GM23338 (cell line): Measurements from ENCODE around the gene ABCB11.

Experiments
- CREB1 ChIP-seq: fragments of 250-450 bp; sonication (Bioruptor Pico); IDR thresholded peaks from 2 replicates; pipeline ENCODE4 v1.5.0; 2020; ENCODE audit warnings: low read depth, mild to moderate bottlenecking, moderate library complexity
- EZH2 ChIP-seq: fragments of 200-600 bp; sonication (generic); IDR thresholded peaks from one replicate; pipeline ENCODE4 v1.8.0; 2017; ENCODE audit warnings: antibody characterized with exemption, mild to moderate bottlenecking, low read depth; ENCODE audit not compliant: unreplicated experiment
- EZH2phosphoT487 ChIP-seq: fragments of 200-600 bp; sonication (generic); IDR thresholded peaks from one replicate; pipeline ENCODE4 v1.8.1; 2018; ENCODE audit warnings: antibody characterized with exemption; ENCODE audit not compliant: unreplicated experiment
- JUNB ChIP-seq: IDR thresholded peaks from one replicate; pipeline ENCODE4 v1.6.1; 2016; ENCODE audit warnings: antibody characterized with exemption; ENCODE audit not compliant: unreplicated experiment
- NANOG ChIP-seq: IDR thresholded peaks from 2 replicates; pipeline ENCODE4 v1.6.1; 2016; ENCODE audit warnings: antibody characterized with exemption, borderline replicate concordance
- POLR2AphosphoS5 ChIP-seq: IDR thresholded peaks from 2 replicates; pipeline ENCODE4 v1.6.1; 2016; ENCODE audit warnings: antibody characterized with exemption, low read depth
- STAT1 ChIP-seq: IDR thresholded peaks from one replicate; pipeline ENCODE4 v1.6.1; 2016; ENCODE audit warnings: antibody characterized with exemption; ENCODE audit not compliant: unreplicated experiment
- ZNF114 ChIP-seq: fragments of 250-450 bp; sonication (Bioruptor Pico); IDR thresholded peaks from 2 replicates; pipeline ENCODE4 v1.5.0; 2020; ENCODE audit warnings: mild to moderate bottlenecking, moderate library complexity
- TF ChIP-seq, protein P1 (sequence below), 2 experiments: fragments of 200-600 bp in 1 of 2; sonication (generic) in 1 of 2; conservative IDR thresholded peaks; 2 replicates each; pipeline versions ENCODE4 v1.5.1 to v1.6.1; 2016 to 2017; ENCODE audit warnings: antibody characterized with exemption in 2 of 2, low read depth in 2 of 2, mild to moderate bottlenecking in 2 of 2, moderate library complexity in 1 of 2
- TF ChIP-seq, protein P2 (sequence below): IDR thresholded peaks from 2 replicates; pipeline ENCODE4 v1.6.1; 2016; ENCODE audit warnings: antibody characterized with exemption
- TF ChIP-seq, protein P3 (sequence below): IDR thresholded peaks from one replicate; pipeline ENCODE4 v1.6.1; 2018; ENCODE audit warnings: antibody characterized with exemption; ENCODE audit not compliant: unreplicated experiment
- TF ChIP-seq, protein P4 (sequence below): fragments of 250-450 bp; sonication (Bioruptor Pico); IDR thresholded peaks from 2 replicates; pipeline ENCODE4 v1.5.0; 2020; ENCODE audit warnings: mild to moderate bottlenecking, moderate library complexity

DNA sequence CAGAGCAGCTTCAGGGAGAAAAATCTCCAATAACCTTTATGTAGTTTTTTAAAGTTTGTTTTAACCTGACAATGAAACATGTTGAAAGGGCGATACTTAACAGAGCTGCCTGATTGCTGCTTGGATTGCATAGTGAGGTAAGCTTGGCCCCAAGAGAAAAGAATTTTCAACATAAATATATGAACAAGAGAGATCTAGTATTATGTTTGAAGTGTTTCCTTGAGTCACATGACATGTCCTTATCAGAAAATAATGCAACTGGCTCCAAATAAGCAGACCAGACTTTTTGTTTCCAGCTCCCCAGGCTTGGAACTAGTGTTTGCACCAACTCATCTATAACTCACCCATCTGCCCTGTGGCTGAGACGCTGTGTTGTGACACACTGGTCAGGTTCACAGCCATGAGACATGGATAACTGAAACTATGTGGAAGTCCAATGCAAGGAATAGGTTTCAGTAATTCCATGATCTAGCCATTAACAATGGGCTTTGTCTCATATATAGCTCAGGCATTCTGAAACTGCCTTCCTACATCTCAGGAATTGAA lies 44.7 kb downstream of the ABCB11 start:
- TF ChIP-seq, protein P1, sequence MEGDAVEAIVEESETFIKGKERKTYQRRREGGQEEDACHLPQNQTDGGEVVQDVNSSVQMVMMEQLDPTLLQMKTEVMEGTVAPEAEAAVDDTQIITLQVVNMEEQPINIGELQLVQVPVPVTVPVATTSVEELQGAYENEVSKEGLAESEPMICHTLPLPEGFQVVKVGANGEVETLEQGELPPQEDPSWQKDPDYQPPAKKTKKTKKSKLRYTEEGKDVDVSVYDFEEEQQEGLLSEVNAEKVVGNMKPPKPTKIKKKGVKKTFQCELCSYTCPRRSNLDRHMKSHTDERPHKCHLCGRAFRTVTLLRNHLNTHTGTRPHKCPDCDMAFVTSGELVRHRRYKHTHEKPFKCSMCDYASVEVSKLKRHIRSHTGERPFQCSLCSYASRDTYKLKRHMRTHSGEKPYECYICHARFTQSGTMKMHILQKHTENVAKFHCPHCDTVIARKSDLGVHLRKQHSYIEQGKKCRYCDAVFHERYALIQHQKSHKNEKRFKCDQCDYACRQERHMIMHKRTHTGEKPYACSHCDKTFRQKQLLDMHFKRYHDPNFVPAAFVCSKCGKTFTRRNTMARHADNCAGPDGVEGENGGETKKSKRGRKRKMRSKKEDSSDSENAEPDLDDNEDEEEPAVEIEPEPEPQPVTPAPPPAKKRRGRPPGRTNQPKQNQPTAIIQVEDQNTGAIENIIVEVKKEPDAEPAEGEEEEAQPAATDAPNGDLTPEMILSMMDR (conservative IDR thresholded peaks at IDR 0.05; ENCODE audit: low read depth in 2 of 2): no peak
- TF ChIP-seq POLR2AphosphoS5 (no peak), JUNB (no peak), NANOG (no peak), EZH2 (no peak), STAT1 (no peak), EZH2phosphoT487 (no peak), CREB1 (CRISPR knock-in tag) (no peak), ZNF114 (CRISPR knock-in tag) (no peak)
- TF ChIP-seq, protein P2, sequence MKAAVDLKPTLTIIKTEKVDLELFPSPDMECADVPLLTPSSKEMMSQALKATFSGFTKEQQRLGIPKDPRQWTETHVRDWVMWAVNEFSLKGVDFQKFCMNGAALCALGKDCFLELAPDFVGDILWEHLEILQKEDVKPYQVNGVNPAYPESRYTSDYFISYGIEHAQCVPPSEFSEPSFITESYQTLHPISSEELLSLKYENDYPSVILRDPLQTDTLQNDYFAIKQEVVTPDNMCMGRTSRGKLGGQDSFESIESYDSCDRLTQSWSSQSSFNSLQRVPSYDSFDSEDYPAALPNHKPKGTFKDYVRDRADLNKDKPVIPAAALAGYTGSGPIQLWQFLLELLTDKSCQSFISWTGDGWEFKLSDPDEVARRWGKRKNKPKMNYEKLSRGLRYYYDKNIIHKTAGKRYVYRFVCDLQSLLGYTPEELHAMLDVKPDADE: no peak
- TF ChIP-seq, protein P3, sequence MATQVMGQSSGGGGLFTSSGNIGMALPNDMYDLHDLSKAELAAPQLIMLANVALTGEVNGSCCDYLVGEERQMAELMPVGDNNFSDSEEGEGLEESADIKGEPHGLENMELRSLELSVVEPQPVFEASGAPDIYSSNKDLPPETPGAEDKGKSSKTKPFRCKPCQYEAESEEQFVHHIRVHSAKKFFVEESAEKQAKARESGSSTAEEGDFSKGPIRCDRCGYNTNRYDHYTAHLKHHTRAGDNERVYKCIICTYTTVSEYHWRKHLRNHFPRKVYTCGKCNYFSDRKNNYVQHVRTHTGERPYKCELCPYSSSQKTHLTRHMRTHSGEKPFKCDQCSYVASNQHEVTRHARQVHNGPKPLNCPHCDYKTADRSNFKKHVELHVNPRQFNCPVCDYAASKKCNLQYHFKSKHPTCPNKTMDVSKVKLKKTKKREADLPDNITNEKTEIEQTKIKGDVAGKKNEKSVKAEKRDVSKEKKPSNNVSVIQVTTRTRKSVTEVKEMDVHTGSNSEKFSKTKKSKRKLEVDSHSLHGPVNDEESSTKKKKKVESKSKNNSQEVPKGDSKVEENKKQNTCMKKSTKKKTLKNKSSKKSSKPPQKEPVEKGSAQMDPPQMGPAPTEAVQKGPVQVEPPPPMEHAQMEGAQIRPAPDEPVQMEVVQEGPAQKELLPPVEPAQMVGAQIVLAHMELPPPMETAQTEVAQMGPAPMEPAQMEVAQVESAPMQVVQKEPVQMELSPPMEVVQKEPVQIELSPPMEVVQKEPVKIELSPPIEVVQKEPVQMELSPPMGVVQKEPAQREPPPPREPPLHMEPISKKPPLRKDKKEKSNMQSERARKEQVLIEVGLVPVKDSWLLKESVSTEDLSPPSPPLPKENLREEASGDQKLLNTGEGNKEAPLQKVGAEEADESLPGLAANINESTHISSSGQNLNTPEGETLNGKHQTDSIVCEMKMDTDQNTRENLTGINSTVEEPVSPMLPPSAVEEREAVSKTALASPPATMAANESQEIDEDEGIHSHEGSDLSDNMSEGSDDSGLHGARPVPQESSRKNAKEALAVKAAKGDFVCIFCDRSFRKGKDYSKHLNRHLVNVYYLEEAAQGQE: no peak
- TF ChIP-seq, protein P4, sequence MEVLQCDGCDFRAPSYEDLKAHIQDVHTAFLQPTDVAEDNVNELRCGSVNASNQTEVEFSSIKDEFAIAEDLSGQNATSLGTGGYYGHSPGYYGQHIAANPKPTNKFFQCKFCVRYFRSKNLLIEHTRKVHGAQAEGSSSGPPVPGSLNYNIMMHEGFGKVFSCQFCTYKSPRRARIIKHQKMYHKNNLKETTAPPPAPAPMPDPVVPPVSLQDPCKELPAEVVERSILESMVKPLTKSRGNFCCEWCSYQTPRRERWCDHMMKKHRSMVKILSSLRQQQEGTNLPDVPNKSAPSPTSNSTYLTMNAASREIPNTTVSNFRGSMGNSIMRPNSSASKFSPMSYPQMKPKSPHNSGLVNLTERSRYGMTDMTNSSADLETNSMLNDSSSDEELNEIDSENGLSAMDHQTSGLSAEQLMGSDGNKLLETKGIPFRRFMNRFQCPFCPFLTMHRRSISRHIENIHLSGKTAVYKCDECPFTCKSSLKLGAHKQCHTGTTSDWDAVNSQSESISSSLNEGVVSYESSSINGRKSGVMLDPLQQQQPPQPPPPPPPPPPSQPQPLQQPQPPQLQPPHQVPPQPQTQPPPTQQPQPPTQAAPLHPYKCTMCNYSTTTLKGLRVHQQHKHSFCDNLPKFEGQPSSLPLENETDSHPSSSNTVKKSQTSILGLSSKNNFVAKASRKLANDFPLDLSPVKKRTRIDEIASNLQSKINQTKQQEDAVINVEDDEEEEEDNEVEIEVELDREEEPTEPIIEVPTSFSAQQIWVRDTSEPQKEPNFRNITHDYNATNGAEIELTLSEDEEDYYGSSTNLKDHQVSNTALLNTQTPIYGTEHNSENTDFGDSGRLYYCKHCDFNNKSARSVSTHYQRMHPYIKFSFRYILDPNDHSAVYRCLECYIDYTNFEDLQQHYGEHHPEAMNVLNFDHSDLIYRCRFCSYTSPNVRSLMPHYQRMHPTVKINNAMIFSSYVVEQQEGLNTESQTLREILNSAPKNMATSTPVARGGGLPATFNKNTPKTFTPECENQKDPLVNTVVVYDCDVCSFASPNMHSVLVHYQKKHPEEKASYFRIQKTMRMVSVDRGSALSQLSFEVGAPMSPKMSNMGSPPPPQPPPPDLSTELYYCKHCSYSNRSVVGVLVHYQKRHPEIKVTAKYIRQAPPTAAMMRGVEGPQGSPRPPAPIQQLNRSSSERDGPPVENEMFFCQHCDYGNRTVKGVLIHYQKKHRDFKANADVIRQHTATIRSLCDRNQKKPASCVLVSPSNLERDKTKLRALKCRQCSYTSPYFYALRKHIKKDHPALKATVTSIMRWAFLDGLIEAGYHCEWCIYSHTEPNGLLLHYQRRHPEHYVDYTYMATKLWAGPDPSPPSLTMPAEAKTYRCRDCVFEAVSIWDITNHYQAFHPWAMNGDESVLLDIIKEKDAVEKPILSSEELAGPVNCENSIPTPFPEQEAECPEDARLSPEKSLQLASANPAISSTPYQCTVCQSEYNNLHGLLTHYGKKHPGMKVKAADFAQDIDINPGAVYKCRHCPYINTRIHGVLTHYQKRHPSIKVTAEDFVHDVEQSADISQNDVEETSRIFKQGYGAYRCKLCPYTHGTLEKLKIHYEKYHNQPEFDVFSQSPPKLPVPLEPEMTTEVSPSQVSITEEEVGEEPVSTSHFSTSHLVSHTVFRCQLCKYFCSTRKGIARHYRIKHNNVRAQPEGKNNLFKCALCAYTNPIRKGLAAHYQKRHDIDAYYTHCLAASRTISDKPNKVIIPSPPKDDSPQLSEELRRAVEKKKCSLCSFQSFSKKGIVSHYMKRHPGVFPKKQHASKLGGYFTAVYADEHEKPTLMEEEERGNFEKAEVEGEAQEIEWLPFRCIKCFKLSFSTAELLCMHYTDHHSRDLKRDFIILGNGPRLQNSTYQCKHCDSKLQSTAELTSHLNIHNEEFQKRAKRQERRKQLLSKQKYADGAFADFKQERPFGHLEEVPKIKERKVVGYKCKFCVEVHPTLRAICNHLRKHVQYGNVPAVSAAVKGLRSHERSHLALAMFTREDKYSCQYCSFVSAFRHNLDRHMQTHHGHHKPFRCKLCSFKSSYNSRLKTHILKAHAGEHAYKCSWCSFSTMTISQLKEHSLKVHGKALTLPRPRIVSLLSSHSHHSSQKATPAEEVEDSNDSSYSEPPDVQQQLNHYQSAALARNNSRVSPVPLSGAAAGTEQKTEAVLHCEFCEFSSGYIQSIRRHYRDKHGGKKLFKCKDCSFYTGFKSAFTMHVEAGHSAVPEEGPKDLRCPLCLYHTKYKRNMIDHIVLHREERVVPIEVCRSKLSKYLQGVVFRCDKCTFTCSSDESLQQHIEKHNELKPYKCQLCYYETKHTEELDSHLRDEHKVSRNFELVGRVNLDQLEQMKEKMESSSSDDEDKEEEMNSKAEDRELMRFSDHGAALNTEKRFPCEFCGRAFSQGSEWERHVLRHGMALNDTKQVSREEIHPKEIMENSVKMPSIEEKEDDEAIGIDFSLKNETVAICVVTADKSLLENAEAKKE (CRISPR knock-in tag): no peak
